GM21528 (cell line): ENCODE measurements around the gene STEAP3.

Experiments used
- ATAC-seq: cut with Tn5 transposase; IDR thresholded peaks from one replicate; pipeline ENCODE4 v1.9.1; 2021; ENCODE audit warnings: mild to moderate bottlenecking, moderate library complexity; ENCODE audit not compliant: unreplicated experiment, low FRiP score

STEAP3 gene

GRCh38 chr2:119289093-119289492 lies 65.5 kb downstream of the STEAP3 start:
- no peak for ATAC-seq

GRCh38 chr2:119289642-119290041 lies 66.0 kb downstream of the STEAP3 start:
- no peak for ATAC-seq

- ATAC-seq, result no peak
Observed at GRCh38 chr2:119290859-119291587, 67.4 kb downstream of the STEAP3 start.

- ATAC-seq, result no peak
Observed at GRCh38 chr2:119291588-119292167, 68.0 kb downstream of the STEAP3 start.

- ATAC-seq, result no peak
Observed at GRCh38 chr2:119292226-119292625, 68.6 kb downstream of the STEAP3 start.

- no peak for ATAC-seq
Observed at GRCh38 chr2:119293254-119293653, 69.6 kb downstream of the STEAP3 start.

- no peak for ATAC-seq
Observed at GRCh38 chr2:119293900-119294299, 70.3 kb downstream of the STEAP3 start.

GRCh38 chr2:119294671-119295070 lies 71.0 kb downstream of the STEAP3 start:
- no peak for ATAC-seq

GRCh38 chr2:119295688-119296375 lies 72.2 kb downstream of the STEAP3 start:
- ATAC-seq, result no peak

GRCh38 chr2:119301413-119301812 lies 77.8 kb downstream of the STEAP3 start:
- ATAC-seq, result no peak

- no peak for ATAC-seq
Observed at GRCh38 chr2:119304847-119305246, 81.2 kb downstream of the STEAP3 start.

- no peak for ATAC-seq
Observed at GRCh38 chr2:119305497-119306195, 82.0 kb downstream of the STEAP3 start.

GRCh38 chr2:119306196-119306590 lies 82.6 kb downstream of the STEAP3 start:
- no peak for ATAC-seq

GRCh38 chr2:119307419-119308140 lies 83.9 kb downstream of the STEAP3 start:
- ATAC-seq, result no peak

- ATAC-seq, result no peak
Observed at GRCh38 chr2:119308793-119309330, 85.2 kb downstream of the STEAP3 start.

- no peak for ATAC-seq
Observed at GRCh38 chr2:119311371-119311770, 87.7 kb downstream of the STEAP3 start.

- no peak for ATAC-seq
Observed at GRCh38 chr2:119311831-119312230, 88.2 kb downstream of the STEAP3 start.
